Measurements from ENCODE around the gene VIT. TPM values are rescaled to one million over a fixed set of nuclear protein-coding genes. Genes with fewer than 3 reads are reported as not detected.

Gene VIT
- total and polyA plus RNA-seq, 8 donors, result 0.06 to 1.1 (median 0.13) TPM; not detected in 1

GRCh38 chr2:36756438-36756837 lies 59.9 kb downstream of the VIT start:
- DNase-seq, result no peak
- no peak for ATAC-seq
- no peak overlapping the region for H3K4me3 ChIP-seq
- H3K27ac ChIP-seq, result no peak overlapping the region
- H3K27me3 ChIP-seq, result no peaks in the 10 kb centered on the region
- no peaks in the 10 kb centered on the region for H3K4me1 ChIP-seq
- intact Hi-C loops (cut with DNase I), result no loop called here
- no peaks in the 10 kb centered on the region for H3K9me3 ChIP-seq
- no peak for TF ChIP-seq CTCF (IDR thresholded peaks at IDR 0.05)
- no peaks in the 10 kb centered on the region for H3K36me3 ChIP-seq

GRCh38 chr2:36762764-36763490 lies 66.4 kb downstream of the VIT start:
- DNase-seq (no peak), ATAC-seq (no peak)
- no peaks in the 10 kb centered on the region for H3K27me3 ChIP-seq
- TF ChIP-seq CTCF (IDR thresholded peaks at IDR 0.05), result no peak
- intact Hi-C loops (cut with DNase I), result no loop called here
- no peaks in the 10 kb centered on the region for H3K4me1 ChIP-seq
- H3K9me3 ChIP-seq, result no peaks in the 10 kb centered on the region
- no peaks in the 10 kb centered on the region for H3K36me3 ChIP-seq
- H3K27ac ChIP-seq, result no peak overlapping the region
- H3K4me3 ChIP-seq, result no peak overlapping the region

GRCh38 chr2:36769106-36769505 lies 72.6 kb downstream of the VIT start:
- H3K4me3 ChIP-seq, result no peak overlapping the region
- ATAC-seq, result no peak
- no peak for TF ChIP-seq CTCF (IDR thresholded peaks at IDR 0.05)
- intact Hi-C loops (cut with DNase I), result no loop called here
- no peaks in the 10 kb centered on the region for H3K4me1 ChIP-seq
- H3K36me3 ChIP-seq, result no peaks in the 10 kb centered on the region
- DNase-seq, result no peak
- no peak overlapping the region for H3K27ac ChIP-seq
- no peaks in the 10 kb centered on the region for H3K9me3 ChIP-seq
- no peaks in the 10 kb centered on the region for H3K27me3 ChIP-seq

- Histone ChIP-seq H3K27me3 (no peaks in the 10 kb centered on the region), H3K4me3 (no peak overlapping the region), H3K9me3 (no peaks in the 10 kb centered on the region), H3K36me3 (no peaks in the 10 kb centered on the region), H3K27ac (no peak overlapping the region), H3K4me1 (no peaks in the 10 kb centered on the region)
- intact Hi-C loops (cut with DNase I), result no loop called here
- DNase-seq (no peak), ATAC-seq (peak; percentile 64)
- peak; percentile 27 to 52 for TF ChIP-seq CTCF (IDR thresholded peaks at IDR 0.05)
Measured at GRCh38 chr2:36770542-36771287, 74.2 kb downstream of the VIT start.

- Histone ChIP-seq H3K27ac (no peak overlapping the region), H3K9me3 (no peaks in the 10 kb centered on the region), H3K36me3 (no peaks in the 10 kb centered on the region), H3K4me1 (no peaks in the 10 kb centered on the region), H3K4me3 (no peak overlapping the region), H3K27me3 (no peaks in the 10 kb centered on the region)
- ATAC-seq, result no peak
- no peak for TF ChIP-seq CTCF (IDR thresholded peaks at IDR 0.05)
- intact Hi-C loops (cut with DNase I), result no loop called here
- no peak for DNase-seq
Measured at GRCh38 chr2:36771671-36772070, 75.2 kb downstream of the VIT start.
